Activated CD8-positive, alpha-beta memory T cell treated with anti-CD3 and anti-CD28 coated beads for 48 hours (primary cell): ENCODE results near the gene ATPAF1.

Experiments used
- DNase-seq, 3 experiments: peaks; one replicate each; pipeline ENCODE4 v3.0.0-alpha.2; 2020; ENCODE audit warnings: low read depth in 2 of 3, low spot score in 2 of 3

Gene ATPAF1

GRCh38 chr1:46616277-46617107 is 51.7 kb downstream of the ATPAF1 start, which contains the start of gene MOB3C:
Gene MOB3C (minus strand): TSS chr1:46616811. CDS start chr1:46613321, 3,490 bp downstream.
- DNase-seq: peak; percentile 15 to 38 (median 30)

- DNase-seq: no peak
These were observed 52.4 kb downstream of the ATPAF1 start for GRCh38 chr1:46615735-46616134.

- no peak for DNase-seq
These were observed 53.1 kb downstream of the ATPAF1 start for GRCh38 chr1:46615088-46615487.

- DNase-seq: no peak
These were observed 53.6 kb downstream of the ATPAF1 start for GRCh38 chr1:46614604-46614984.

- DNase-seq: no peak
These were observed 54.2 kb downstream of the ATPAF1 start for GRCh38 chr1:46613661-46614603.

- DNase-seq: no peak
These were observed 55.1 kb downstream of the ATPAF1 start for GRCh38 chr1:46612937-46613660.

GRCh38 chr1:46611691-46612221 is 56.4 kb downstream of the ATPAF1 start:
- DNase-seq: no peak

GRCh38 chr1:46607345-46608130 is 60.6 kb downstream of the ATPAF1 start:
- DNase-seq: no peak

- no peak for DNase-seq
These were observed 61.8 kb downstream of the ATPAF1 start for GRCh38 chr1:46606255-46606965.

GRCh38 chr1:46605232-46605631 is 62.9 kb downstream of the ATPAF1 start:
- DNase-seq: no peak

- DNase-seq: peak; percentile 88 to 95 (median 89)
These were observed 64.2 kb downstream of the ATPAF1 start, which contains the start of gene MKNK1 for GRCh38 chr1:46603858-46604549. Gene MKNK1 (minus strand): TSS chr1:46604268. CDS start chr1:46583327, 20,941 bp downstream.

GRCh38 chr1:46603481-46603857 is 64.7 kb downstream of the ATPAF1 start:
- no peak for DNase-seq

- DNase-seq: no peak
These were observed 66.7 kb downstream of the ATPAF1 start for GRCh38 chr1:46601257-46602007.

GRCh38 chr1:46599059-46599970 is 68.8 kb downstream of the ATPAF1 start:
- DNase-seq: no peak

- no peak for DNase-seq
These were observed 71.3 kb downstream of the ATPAF1 start for GRCh38 chr1:46596846-46597245.

GRCh38 chr1:46596036-46596435 is 72.1 kb downstream of the ATPAF1 start:
- DNase-seq: no peak

- no peak for DNase-seq
These were observed 73.0 kb downstream of the ATPAF1 start for GRCh38 chr1:46595127-46595526.
